ENCODE measurements around the gene ARHGEF17.

The ARHGEF17 gene

GRCh38 chr11:73394416-73395296 is 86.6 kb downstream of the ARHGEF17 start:
- TF ChIP-seq, protein P1, sequence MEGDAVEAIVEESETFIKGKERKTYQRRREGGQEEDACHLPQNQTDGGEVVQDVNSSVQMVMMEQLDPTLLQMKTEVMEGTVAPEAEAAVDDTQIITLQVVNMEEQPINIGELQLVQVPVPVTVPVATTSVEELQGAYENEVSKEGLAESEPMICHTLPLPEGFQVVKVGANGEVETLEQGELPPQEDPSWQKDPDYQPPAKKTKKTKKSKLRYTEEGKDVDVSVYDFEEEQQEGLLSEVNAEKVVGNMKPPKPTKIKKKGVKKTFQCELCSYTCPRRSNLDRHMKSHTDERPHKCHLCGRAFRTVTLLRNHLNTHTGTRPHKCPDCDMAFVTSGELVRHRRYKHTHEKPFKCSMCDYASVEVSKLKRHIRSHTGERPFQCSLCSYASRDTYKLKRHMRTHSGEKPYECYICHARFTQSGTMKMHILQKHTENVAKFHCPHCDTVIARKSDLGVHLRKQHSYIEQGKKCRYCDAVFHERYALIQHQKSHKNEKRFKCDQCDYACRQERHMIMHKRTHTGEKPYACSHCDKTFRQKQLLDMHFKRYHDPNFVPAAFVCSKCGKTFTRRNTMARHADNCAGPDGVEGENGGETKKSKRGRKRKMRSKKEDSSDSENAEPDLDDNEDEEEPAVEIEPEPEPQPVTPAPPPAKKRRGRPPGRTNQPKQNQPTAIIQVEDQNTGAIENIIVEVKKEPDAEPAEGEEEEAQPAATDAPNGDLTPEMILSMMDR (IDR thresholded peaks at IDR 0.05; ENCODE audit: low read length), result no peak
- TF ChIP-seq EZH2phosphoT487 (IDR thresholded peaks at IDR 0.05; ENCODE audit: low read length) (no peak), EZH2 (optimal IDR thresholded peaks at IDR 0.05; ENCODE audit: low read depth, low read length) (no peak)
- no peak overlapping the region for H3K9ac ChIP-seq (ENCODE audit: low read length)
- no peaks in the 10 kb centered on the region for H3K4me1 ChIP-seq (ENCODE audit: low read length)

DNA sequence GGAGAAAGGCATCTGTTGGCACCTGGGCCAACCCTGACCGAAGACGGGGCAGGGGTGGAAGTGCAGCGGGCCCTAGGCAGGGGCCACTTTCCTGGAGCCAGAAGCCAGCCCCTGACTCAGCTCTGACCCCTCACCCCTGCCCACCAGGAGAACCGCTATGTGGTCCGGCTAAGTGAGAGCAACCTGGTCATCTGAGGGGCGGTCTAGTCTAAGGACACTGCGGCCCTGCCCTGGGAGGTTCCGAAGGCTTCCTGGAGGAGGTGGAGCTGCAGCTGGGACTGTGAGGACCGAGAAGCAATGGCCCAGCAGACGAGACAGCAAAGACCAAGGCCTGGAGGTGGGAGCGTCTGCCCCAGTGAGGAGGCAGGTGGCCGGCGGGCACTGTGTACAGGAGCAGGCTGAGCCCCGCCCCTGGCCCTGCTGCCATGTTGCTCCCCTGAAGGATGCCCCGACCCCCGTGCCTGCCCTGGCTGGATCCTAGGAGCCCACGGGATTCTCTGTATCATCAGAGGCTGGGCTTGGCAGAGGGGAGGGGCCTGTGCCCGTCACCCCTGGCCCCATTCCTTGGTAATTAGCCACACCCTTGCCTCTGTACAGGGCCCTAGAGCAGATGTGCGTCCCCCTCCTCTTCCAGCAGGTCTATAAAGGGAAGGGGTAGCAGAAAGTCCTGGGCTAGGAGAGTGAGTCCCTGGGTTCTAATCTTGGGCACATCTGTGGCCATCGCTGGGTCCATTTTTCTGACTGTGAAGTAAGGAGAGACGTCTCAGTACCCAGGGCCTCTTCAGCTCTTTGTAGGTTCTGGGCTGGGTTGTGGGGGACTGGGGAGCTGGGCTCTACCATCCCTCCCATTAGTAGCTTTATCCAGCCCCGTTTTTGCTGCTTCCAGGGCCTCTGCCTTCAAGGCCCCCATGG is 87.5 kb downstream of the ARHGEF17 start:
- Histone ChIP-seq H3K9me3 (replicated peaks; ENCODE audit: insufficient read depth, low read length) (no peaks in the 10 kb centered on the region), H4K20me1 (ENCODE audit: insufficient read depth, low read length) (no peaks in the 10 kb centered on the region), H3K27me3 (replicated peaks; ENCODE audit: insufficient read depth, low read length) (no peaks in the 10 kb centered on the region), H2AFZ (ENCODE audit: low read length) (no peak overlapping the region), H3K4me3 (ENCODE audit: low read length) (no peak overlapping the region), H3K9ac (ENCODE audit: low read length) (no peak overlapping the region), H3F3A (ENCODE audit: insufficient read depth, low read length) (no peaks in the 10 kb centered on the region), H3K9me2 (replicated peaks; ENCODE audit: insufficient read depth, low read length) (no peaks in the 10 kb centered on the region), H3K4me2 (ENCODE audit: low read depth, low read length) (no peak overlapping the region), H3K4me1 (ENCODE audit: low read length) (no peaks in the 10 kb centered on the region), H3K36me3 (replicated peaks; ENCODE audit: insufficient read depth, low read length) (no peaks in the 10 kb centered on the region), H3K27ac (ENCODE audit: low read length) (no peak overlapping the region), H3K79me2 (ENCODE audit: low read length) (0 out of 2 replicates have a peak, but pooled peaks cover 2% of the 10 kb centered on the region)
- DNase-seq, result no peak
- TF ChIP-seq EZH2 (optimal IDR thresholded peaks at IDR 0.05; ENCODE audit: low read depth, low read length) (no peak), EZH2phosphoT487 (IDR thresholded peaks at IDR 0.05; ENCODE audit: low read length) (no peak)
- TF ChIP-seq, protein P1 (IDR thresholded peaks at IDR 0.05; ENCODE audit: low read length), result no peak

More at GRCh38 chr11:73394416-73395296, 86.6 kb downstream of the ARHGEF17 start:
- H3K4me3 ChIP-seq (ENCODE audit: low read length), result no peak overlapping the region
- H3K9me2 ChIP-seq (replicated peaks; ENCODE audit: insufficient read depth, low read length), result no peaks in the 10 kb centered on the region
- no peak overlapping the region for H3K27ac ChIP-seq (ENCODE audit: low read length)
- H3K27me3 ChIP-seq (replicated peaks; ENCODE audit: insufficient read depth, low read length), result no peaks in the 10 kb centered on the region
- no peaks in the 10 kb centered on the region for H3F3A ChIP-seq (ENCODE audit: insufficient read depth, low read length)
- H4K20me1 ChIP-seq (ENCODE audit: insufficient read depth, low read length), result no peaks in the 10 kb centered on the region
- no peak overlapping the region for H3K4me2 ChIP-seq (ENCODE audit: low read depth, low read length)
- no peak overlapping the region for H2AFZ ChIP-seq (ENCODE audit: low read length)
- DNase-seq, result no peak
- peaks cover 5% of the 10 kb centered on the region; the same call in 1 of the 2 replicates for H3K79me2 ChIP-seq (ENCODE audit: low read length)
- no peaks in the 10 kb centered on the region for H3K9me3 ChIP-seq (replicated peaks; ENCODE audit: insufficient read depth, low read length)
- H3K36me3 ChIP-seq (replicated peaks; ENCODE audit: insufficient read depth, low read length), result no peaks in the 10 kb centered on the region

DNA sequence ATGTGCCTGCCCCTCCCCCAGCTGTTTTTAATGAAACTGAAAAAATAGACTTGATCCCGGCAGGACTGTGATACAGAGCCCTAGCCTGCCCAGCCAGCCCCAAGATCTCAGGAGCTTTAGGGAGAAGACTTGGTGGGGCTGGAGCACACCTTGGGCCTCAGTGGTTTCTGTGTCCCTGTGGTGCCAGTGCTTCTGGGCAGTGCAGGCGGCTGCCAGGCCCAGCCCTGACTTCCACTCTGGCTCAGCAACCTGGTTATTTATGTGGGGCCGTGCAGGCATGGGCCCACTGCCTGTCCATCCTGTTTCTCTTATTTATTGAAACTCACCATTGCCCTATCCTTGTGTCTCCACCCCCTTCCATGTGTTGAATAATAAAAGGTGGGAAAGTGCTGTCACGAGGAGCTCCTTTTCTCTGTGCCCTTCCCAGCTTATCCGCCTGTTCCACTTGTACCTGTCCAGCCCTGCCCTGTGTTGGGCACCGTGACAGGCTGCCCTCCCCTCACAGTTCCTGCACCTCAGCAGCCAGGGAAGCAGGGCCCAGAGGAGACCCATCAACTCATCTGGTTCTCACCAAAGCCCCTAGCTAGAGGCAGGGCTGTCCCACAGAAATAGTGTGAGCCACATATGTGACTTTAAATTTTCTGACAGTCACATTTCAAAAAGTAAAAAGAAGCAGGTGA is 88.3 kb downstream of the ARHGEF17 start:
- Histone ChIP-seq H3K4me2 (ENCODE audit: low read depth, low read length) (no peak overlapping the region), H3K27ac (ENCODE audit: low read length) (no peak overlapping the region), H3K36me3 (replicated peaks; ENCODE audit: insufficient read depth, low read length) (no peaks in the 10 kb centered on the region)

More for the DNA sequence above, 88.3 kb downstream of the ARHGEF17 start:
- no peaks in the 10 kb centered on the region for H3K27me3 ChIP-seq (replicated peaks; ENCODE audit: insufficient read depth, low read length)
- H3F3A ChIP-seq (ENCODE audit: insufficient read depth, low read length), result no peaks in the 10 kb centered on the region
- H3K9me2 ChIP-seq (replicated peaks; ENCODE audit: insufficient read depth, low read length), result no peaks in the 10 kb centered on the region
- no peak for TF ChIP-seq EZH2phosphoT487 (IDR thresholded peaks at IDR 0.05; ENCODE audit: low read length)
- TF ChIP-seq EZH2 (optimal IDR thresholded peaks at IDR 0.05; ENCODE audit: low read depth, low read length), result no peak
- TF ChIP-seq, protein P1 (IDR thresholded peaks at IDR 0.05; ENCODE audit: low read length), result no peak
- H3K4me3 ChIP-seq (ENCODE audit: low read length), result no peak overlapping the region
- no peak for DNase-seq
- no peak overlapping the region for H3K9ac ChIP-seq (ENCODE audit: low read length)
- no peaks in the 10 kb centered on the region for H3K9me3 ChIP-seq (replicated peaks; ENCODE audit: insufficient read depth, low read length)
- no peaks in the 10 kb centered on the region for H4K20me1 ChIP-seq (ENCODE audit: insufficient read depth, low read length)
- H3K79me2 ChIP-seq (ENCODE audit: low read length), result no peaks in the 10 kb centered on the region
- H3K4me1 ChIP-seq (ENCODE audit: low read length), result no peaks in the 10 kb centered on the region
- no peak overlapping the region for H2AFZ ChIP-seq (ENCODE audit: low read length)

Measured in MM.1S (cell line).